GM23338 (cell line): ENCODE measurements around the gene ACTR1A. TPM values are rescaled to one million over a fixed set of nuclear protein-coding genes. Genes with fewer than 3 reads are reported as not detected.
A peak's percentile ranks its signal among the peaks of the same experiment; 100 is the strongest.

ENCODE experiments used
- ATAC-seq: fragments of 200-7000 bp; cut with Tn5 transposase; 3 replicates; pipeline ENCODE4 v1.9.1; 2020
- DNase-seq: peaks from one replicate; pipeline ENCODE4 v3.0.0-alpha.2; 2015; ENCODE audit warnings: low spot score
- H2AFZ ChIP-seq: fragments of 200-600 bp; sonication (generic); 2 replicates; pipeline ENCODE4 v1.8.0; 2016; ENCODE audit warnings: antibody characterized with exemption, mild to moderate bottlenecking, moderate library complexity
- H3F3A ChIP-seq: fragments of 200-600 bp; sonication (generic); replicated peaks from 2 replicates; pipeline ENCODE4 v1.8.0; 2017; ENCODE audit warnings: antibody characterized with exemption, mixed run types, low read depth
- H3K27ac ChIP-seq: fragments of 200-600 bp; sonication (generic); 2 replicates; pipeline ENCODE4 v1.6.1; 2016; ENCODE audit warnings: low read depth
- H3K27me3 ChIP-seq: fragments of 200-600 bp; sonication (generic); 2 replicates; pipeline ENCODE4 v1.8.0; 2016; ENCODE audit warnings: mild to moderate bottlenecking, mixed run types, moderate library complexity; ENCODE audit not compliant: insufficient read depth
- H3K36me3 ChIP-seq: fragments of 200-600 bp; sonication (generic); 2 replicates; pipeline ENCODE4 v1.8.0; 2016; ENCODE audit warnings: mild to moderate bottlenecking; ENCODE audit not compliant: insufficient read depth
- H3K4me1 ChIP-seq: fragments of 200-600 bp; sonication (generic); 2 replicates; pipeline ENCODE4 v1.8.0; 2016; ENCODE audit warnings: mild to moderate bottlenecking, moderate library complexity; ENCODE audit not compliant: insufficient read depth
- H3K4me2 ChIP-seq: fragments of 200-600 bp; sonication (generic); 2 replicates; pipeline ENCODE4 v1.7.1; 2017; ENCODE audit warnings: mixed run types
- H3K4me3 ChIP-seq: fragments of 200-600 bp; sonication (generic); 2 replicates; pipeline ENCODE4 v1.6.1; 2016; ENCODE audit warnings: mixed run types
- H3K79me2 ChIP-seq: fragments of 200-600 bp; sonication (generic); replicated peaks from 2 replicates; pipeline ENCODE4 v1.8.0; 2017; ENCODE audit warnings: mild to moderate bottlenecking; ENCODE audit not compliant: insufficient read depth
- H3K9me2 ChIP-seq: fragments of 200-600 bp; sonication (generic); 2 replicates; pipeline ENCODE4 v1.8.0; 2017; ENCODE audit not compliant: insufficient read depth
- H4K20me1 ChIP-seq: fragments of 200-600 bp; sonication (generic); replicated peaks from 2 replicates; pipeline ENCODE4 v1.8.0; 2017; ENCODE audit warnings: mild to moderate bottlenecking; ENCODE audit not compliant: insufficient read depth
- H3K27ac Mint-ChIP-seq: 2 replicates; pipeline ENCODE4 v1.8.0; 2020; ENCODE audit warnings: inconsistent platforms, mild to moderate bottlenecking, moderate library complexity, mixed read lengths
- H3K27me3 Mint-ChIP-seq: 3 replicates; pipeline ENCODE4 v1.8.0; 2022; ENCODE audit warnings: low read depth, mild to moderate bottlenecking, moderate library complexity, mixed read lengths, inconsistent platforms; ENCODE audit not compliant: insufficient read depth, poor library complexity
- H3K36me3 Mint-ChIP-seq: 3 replicates; pipeline ENCODE4 v1.8.0; 2021; ENCODE audit warnings: low read depth, mild to moderate bottlenecking, inconsistent platforms, moderate library complexity, mixed read lengths
- H3K4me1 Mint-ChIP-seq: 3 replicates; pipeline ENCODE4 v1.8.0; 2020; ENCODE audit warnings: mild to moderate bottlenecking, inconsistent platforms, mixed read lengths
- H3K4me3 Mint-ChIP-seq: 3 replicates; pipeline ENCODE4 v1.8.0; 2021; ENCODE audit warnings: moderate library complexity, mild to moderate bottlenecking, inconsistent platforms, mixed read lengths
- H3K9me3 Mint-ChIP-seq: 3 replicates; pipeline ENCODE4 v1.8.0; 2020; ENCODE audit warnings: moderate library complexity, mild to moderate bottlenecking, inconsistent platforms, mixed read lengths
- CREB1 ChIP-seq: fragments of 250-450 bp; sonication (Bioruptor Pico); IDR thresholded peaks from 2 replicates; pipeline ENCODE4 v1.5.0; 2020; ENCODE audit warnings: low read depth, mild to moderate bottlenecking, moderate library complexity
- JUNB ChIP-seq: IDR thresholded peaks from one replicate; pipeline ENCODE4 v1.6.1; 2016; ENCODE audit warnings: antibody characterized with exemption; ENCODE audit not compliant: unreplicated experiment
- POLR2AphosphoS5 ChIP-seq: IDR thresholded peaks from 2 replicates; pipeline ENCODE4 v1.6.1; 2016; ENCODE audit warnings: antibody characterized with exemption, low read depth
- STAT1 ChIP-seq: IDR thresholded peaks from one replicate; pipeline ENCODE4 v1.6.1; 2016; ENCODE audit warnings: antibody characterized with exemption; ENCODE audit not compliant: unreplicated experiment
- ZNF331 ChIP-seq: fragments of 250-450 bp; sonication (Bioruptor Pico); IDR thresholded peaks from 2 replicates; pipeline ENCODE4 v1.5.0; 2020; ENCODE audit warnings: low read depth, mild to moderate bottlenecking, moderate library complexity
- polyA plus RNA-seq: library from polyadenylated mRNA; unstranded; fragments of >200 nt; fragmentation: Nextera tagmentation; extraction: Ambion mirVana; gene quantifications from 2 replicates; pipeline ENCODE4 v1.2.1, GENCODE V29; 2016
- total RNA-seq: library from RNA; depleted of rRNA; stranded (reverse); fragments of >200 nt; shearing (Covaris generic); gene quantifications from 2 replicates; pipeline ENCODE4 v1.2.3, GENCODE V29; 2014
- TF ChIP-seq, protein P1 (sequence below), 2 experiments: fragments of 200-600 bp in 1 of 2; sonication (generic) in 1 of 2; conservative IDR thresholded peaks; 2 replicates each; pipeline versions ENCODE4 v1.5.1 to v1.6.1; 2016 to 2017; ENCODE audit warnings: antibody characterized with exemption in 2 of 2, low read depth in 2 of 2, mild to moderate bottlenecking in 2 of 2, moderate library complexity in 1 of 2

ACTR1A gene
- total and polyA plus RNA-seq, 2 experiments from 2014 or later: 39.4 to 101 TPM

DNA sequence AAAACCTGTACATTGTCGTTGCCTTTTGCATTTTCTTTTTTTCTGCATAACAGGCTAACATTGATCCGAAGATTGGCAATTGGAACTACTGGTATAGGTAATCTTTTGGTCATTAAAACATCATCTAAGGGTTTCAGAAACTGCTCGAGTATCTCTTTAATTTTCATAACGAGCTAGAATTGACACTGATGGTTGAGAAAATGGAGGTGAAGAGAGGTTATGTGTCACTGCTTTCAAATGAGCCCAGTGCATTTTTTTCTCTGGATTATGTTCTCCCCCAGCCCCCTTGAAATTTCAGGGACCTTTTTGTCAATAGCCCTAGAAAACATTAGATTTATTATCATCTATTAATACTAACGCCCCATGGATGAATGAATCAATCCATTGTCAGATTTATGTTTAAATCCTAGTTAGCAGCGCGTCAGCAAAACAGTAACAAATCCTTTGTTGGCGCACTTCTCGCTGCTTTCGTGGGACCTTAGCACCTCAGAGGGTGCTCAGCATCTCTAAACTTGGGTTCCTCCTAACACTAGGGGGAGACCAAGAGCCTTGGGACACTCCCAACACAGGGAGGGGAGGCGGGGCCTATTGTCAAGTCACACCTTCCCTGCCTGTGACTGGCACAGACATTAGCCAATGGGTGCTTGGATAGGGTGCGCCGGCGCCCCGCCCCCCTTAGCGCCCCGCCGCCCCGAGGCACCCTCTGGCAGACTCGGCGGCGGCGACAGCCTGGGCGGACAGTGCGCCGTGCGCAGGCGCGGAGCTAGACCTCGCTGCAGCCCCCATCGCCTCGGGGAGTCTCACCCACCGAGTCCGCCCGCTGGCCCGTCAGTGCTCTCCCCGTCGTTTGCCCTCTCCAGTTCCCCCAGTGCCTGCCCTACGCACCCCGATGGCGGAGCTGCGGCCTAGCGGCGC, 1.0 kb upstream of the ACTR1A start, which contains the start of gene SUFU:
TSS of gene SUFU (plus strand) at position 709 of the 915 bp plus-strand sequence. CDS start at position 890, 181 bp downstream.
- peak within 1 kb of the TSS; percentile 88 for H3K4me2 ChIP-seq
- TF ChIP-seq ZNF331 (CRISPR knock-in tag): no peak
- TF ChIP-seq STAT1: no peak
- peak; percentile 59 for TF ChIP-seq CREB1 (CRISPR knock-in tag)
- TF ChIP-seq, protein P1, sequence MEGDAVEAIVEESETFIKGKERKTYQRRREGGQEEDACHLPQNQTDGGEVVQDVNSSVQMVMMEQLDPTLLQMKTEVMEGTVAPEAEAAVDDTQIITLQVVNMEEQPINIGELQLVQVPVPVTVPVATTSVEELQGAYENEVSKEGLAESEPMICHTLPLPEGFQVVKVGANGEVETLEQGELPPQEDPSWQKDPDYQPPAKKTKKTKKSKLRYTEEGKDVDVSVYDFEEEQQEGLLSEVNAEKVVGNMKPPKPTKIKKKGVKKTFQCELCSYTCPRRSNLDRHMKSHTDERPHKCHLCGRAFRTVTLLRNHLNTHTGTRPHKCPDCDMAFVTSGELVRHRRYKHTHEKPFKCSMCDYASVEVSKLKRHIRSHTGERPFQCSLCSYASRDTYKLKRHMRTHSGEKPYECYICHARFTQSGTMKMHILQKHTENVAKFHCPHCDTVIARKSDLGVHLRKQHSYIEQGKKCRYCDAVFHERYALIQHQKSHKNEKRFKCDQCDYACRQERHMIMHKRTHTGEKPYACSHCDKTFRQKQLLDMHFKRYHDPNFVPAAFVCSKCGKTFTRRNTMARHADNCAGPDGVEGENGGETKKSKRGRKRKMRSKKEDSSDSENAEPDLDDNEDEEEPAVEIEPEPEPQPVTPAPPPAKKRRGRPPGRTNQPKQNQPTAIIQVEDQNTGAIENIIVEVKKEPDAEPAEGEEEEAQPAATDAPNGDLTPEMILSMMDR (conservative IDR thresholded peaks at IDR 0.05; ENCODE audit: low read depth in 2 of 2): peak; percentile 85 to 97
- TF ChIP-seq POLR2AphosphoS5: peak; percentile 90
- H3K27me3 ChIP-seq: peaks cover 16% of the 10 kb centered on the region
- Mint-ChIP-seq H3K9me3 (no peaks in the 10 kb centered on the region), H3K27me3 (peaks cover 7% of the 10 kb centered on the region), H3K36me3 (no peaks in the 10 kb centered on the region), H3K4me3 (peak within 1 kb of the TSS; percentile 96; the same call in 2 of the 3 replicates), H3K4me1 (peaks cover 8% of the 10 kb centered on the region; the same call in 2 of the 3 replicates), H3K27ac (peak within 1 kb of the TSS; percentile 82)
- peaks cover 32% of the 10 kb centered on the region for H3K79me2 ChIP-seq
- no peaks in the 10 kb centered on the region for H3K36me3 ChIP-seq
- DNase-seq: peak; percentile 100
- peaks cover 3% of the 10 kb centered on the region; the same call in 1 of the 2 replicates for H3F3A ChIP-seq
- peak within 1 kb of the TSS; percentile 54 for H2AFZ ChIP-seq
- peaks cover 49% of the 10 kb centered on the region for H4K20me1 ChIP-seq
- 0 out of 2 replicates have a peak within 1 kb of the TSS, but pooled peaks have one; percentile 1 for H3K27ac ChIP-seq
- peak within 1 kb of the TSS; percentile 72 for H3K4me3 ChIP-seq
- ATAC-seq: peak; percentile 65
- no peaks in the 10 kb centered on the region for H3K9me2 ChIP-seq
- H3K4me1 ChIP-seq: peaks cover 6% of the 10 kb centered on the region; the same call in 1 of the 2 replicates

DNA sequence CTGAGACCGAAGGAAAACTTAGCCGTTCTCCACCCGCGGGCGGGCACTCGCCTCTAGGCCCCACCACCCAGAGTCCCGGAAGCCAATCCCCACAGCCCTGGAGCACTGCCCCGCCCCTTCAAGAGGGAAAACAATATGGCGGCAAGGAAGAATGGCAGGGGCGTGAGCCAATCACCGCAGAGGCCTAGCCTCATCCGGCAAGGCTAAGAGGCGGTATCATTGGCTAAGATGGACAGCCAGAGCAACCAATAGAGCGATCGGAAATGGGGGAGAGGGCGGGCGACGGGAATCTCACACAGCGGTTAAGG, 529 bp downstream of the ACTR1A start:
- Mint-ChIP-seq H3K4me3 (no peak overlapping the region), H3K27me3 (peaks cover 7% of the 10 kb centered on the region), H3K27ac (no peak overlapping the region), H3K4me1 (peaks cover 8% of the 10 kb centered on the region; the same call in 2 of the 3 replicates), H3K36me3 (no peaks in the 10 kb centered on the region), H3K9me3 (no peaks in the 10 kb centered on the region)
- peaks cover 47% of the 10 kb centered on the region for H3K79me2 ChIP-seq
- H3F3A ChIP-seq: peaks cover 3% of the 10 kb centered on the region; the same call in 1 of the 2 replicates
- peak; percentile 71 for ATAC-seq
- no peak overlapping the region for H3K27ac ChIP-seq
- no peaks in the 10 kb centered on the region for H3K9me2 ChIP-seq
- no peaks in the 10 kb centered on the region for H3K36me3 ChIP-seq
- H3K4me1 ChIP-seq: peaks cover 6% of the 10 kb centered on the region; the same call in 1 of the 2 replicates
- TF ChIP-seq CREB1 (CRISPR knock-in tag): peak; percentile 79
- no peak for TF ChIP-seq JUNB
- peak; percentile 99 for DNase-seq
- H3K27me3 ChIP-seq: peaks cover 16% of the 10 kb centered on the region
- H2AFZ ChIP-seq: peak overlapping the region; percentile 90
- peak overlapping the region; percentile 71 for H3K4me3 ChIP-seq
- H4K20me1 ChIP-seq: peaks cover 49% of the 10 kb centered on the region
- peak overlapping the region; percentile 91 for H3K4me2 ChIP-seq
